ENCODE data around the gene SSR4.

Gene SSR4

GRCh38 chrX:153784325-153784967 lies 10.0 kb upstream of the SSR4 start:
- Histone ChIP-seq H3K4me3 (no peak overlapping the region), H3K27ac (no peak overlapping the region)
- no peak for DNase-seq (ENCODE audit: low spot score)
- TF ChIP-seq, protein P1, sequence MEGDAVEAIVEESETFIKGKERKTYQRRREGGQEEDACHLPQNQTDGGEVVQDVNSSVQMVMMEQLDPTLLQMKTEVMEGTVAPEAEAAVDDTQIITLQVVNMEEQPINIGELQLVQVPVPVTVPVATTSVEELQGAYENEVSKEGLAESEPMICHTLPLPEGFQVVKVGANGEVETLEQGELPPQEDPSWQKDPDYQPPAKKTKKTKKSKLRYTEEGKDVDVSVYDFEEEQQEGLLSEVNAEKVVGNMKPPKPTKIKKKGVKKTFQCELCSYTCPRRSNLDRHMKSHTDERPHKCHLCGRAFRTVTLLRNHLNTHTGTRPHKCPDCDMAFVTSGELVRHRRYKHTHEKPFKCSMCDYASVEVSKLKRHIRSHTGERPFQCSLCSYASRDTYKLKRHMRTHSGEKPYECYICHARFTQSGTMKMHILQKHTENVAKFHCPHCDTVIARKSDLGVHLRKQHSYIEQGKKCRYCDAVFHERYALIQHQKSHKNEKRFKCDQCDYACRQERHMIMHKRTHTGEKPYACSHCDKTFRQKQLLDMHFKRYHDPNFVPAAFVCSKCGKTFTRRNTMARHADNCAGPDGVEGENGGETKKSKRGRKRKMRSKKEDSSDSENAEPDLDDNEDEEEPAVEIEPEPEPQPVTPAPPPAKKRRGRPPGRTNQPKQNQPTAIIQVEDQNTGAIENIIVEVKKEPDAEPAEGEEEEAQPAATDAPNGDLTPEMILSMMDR (IDR thresholded peaks at IDR 0.05): no peak

- H3K27ac ChIP-seq: no peak overlapping the region
- H3K4me3 ChIP-seq: no peak overlapping the region
- no peak for DNase-seq (ENCODE audit: low spot score)
- TF ChIP-seq, protein P1 (IDR thresholded peaks at IDR 0.05): no peak
Observed at GRCh38 chrX:153786669-153787068, 7.8 kb upstream of the SSR4 start.

DNA sequence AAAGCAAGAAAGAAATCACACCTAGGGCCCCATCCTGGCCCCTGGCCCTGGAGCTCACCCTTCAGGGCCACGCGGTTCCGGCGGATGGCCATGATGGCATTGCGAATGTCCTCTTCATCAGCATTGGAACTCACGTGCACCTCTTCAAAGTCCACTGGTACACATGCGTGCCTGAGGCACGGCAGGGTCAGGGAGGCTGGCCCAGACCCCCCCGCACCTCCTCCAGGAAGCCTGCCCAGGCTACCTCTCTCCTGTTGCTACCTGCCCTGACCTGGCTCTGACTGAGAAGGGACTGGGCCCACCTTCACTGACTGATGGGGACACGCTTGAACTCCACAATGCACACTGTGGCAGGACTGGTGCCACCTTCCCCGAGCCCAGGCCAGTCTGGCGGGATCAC lies 4.8 kb upstream of the SSR4 start:
- DNase-seq (ENCODE audit: low spot score): no peak
- no peak overlapping the region for H3K27ac ChIP-seq
- H3K4me3 ChIP-seq: no peak overlapping the region

GRCh38 chrX:153791104-153791852 lies 3.2 kb upstream of the SSR4 start:
- TF ChIP-seq, protein P1 (IDR thresholded peaks at IDR 0.05): no peak
- Histone ChIP-seq H3K4me3 (no peak overlapping the region), H3K27ac (no peak overlapping the region)
- no peak for DNase-seq (ENCODE audit: low spot score)

More for the DNA sequence above, 4.8 kb upstream of the SSR4 start:
- TF ChIP-seq, protein P1 (IDR thresholded peaks at IDR 0.05): no peak

GRCh38 chrX:153792368-153792767 lies 2.1 kb upstream of the SSR4 start:
- no peak for DNase-seq (ENCODE audit: low spot score)
- H3K4me3 ChIP-seq: peak overlapping the region; percentile 83
- no peak overlapping the region for H3K27ac ChIP-seq
- TF ChIP-seq, protein P1 (IDR thresholded peaks at IDR 0.05): no peak

- DNase-seq (ENCODE audit: low spot score): no peak
- H3K4me3 ChIP-seq: peak overlapping the region; percentile 83
- H3K27ac ChIP-seq: peak overlapping the region; percentile 63 to 96
- TF ChIP-seq, protein P1 (IDR thresholded peaks at IDR 0.05): no peak
Observed at GRCh38 chrX:153793291-153793690, 1.2 kb upstream of the SSR4 start.

Data from coronary artery (tissue), 2 donors.